H9 (cell line): Measurements from ENCODE around the gene PLXNA4. TPM values are rescaled to one million over a fixed set of nuclear protein-coding genes. Genes with fewer than 3 reads are reported as not detected.

Experiments
- DNase-seq: peaks from one replicate; pipeline ENCODE4 v3.0.0-alpha.2; 2017
- H2AFZ ChIP-seq: one replicate; pipeline ENCODE4 v1.6.1; 2013; ENCODE audit warnings: mild to moderate bottlenecking, low read length, control low read depth, moderate library complexity
- H2AK5ac ChIP-seq: 2 replicates; pipeline ENCODE4 v1.6.1; 2013; ENCODE audit warnings: low read length, control low read depth, mixed read lengths; ENCODE audit not compliant: insufficient read length
- H2BK120ac ChIP-seq: one replicate; pipeline ENCODE4 v1.6.1; 2013; ENCODE audit warnings: low read depth, mild to moderate bottlenecking, low read length, control low read depth, inconsistent platforms; ENCODE audit not compliant: poor library complexity, severe bottlenecking
- H2BK12ac ChIP-seq: 2 replicates; pipeline ENCODE4 v1.6.1; 2013; ENCODE audit warnings: low read length, control low read depth, mixed read lengths, low read depth; ENCODE audit not compliant: insufficient read length
- H2BK15ac ChIP-seq: 2 replicates; pipeline ENCODE4 v1.6.1; 2013; ENCODE audit warnings: low read depth, low read length, control low read depth
- H2BK20ac ChIP-seq: one replicate; pipeline ENCODE4 v1.6.1; 2013; ENCODE audit warnings: low read depth, mild to moderate bottlenecking, low read length, control low read depth, inconsistent platforms; ENCODE audit not compliant: poor library complexity, severe bottlenecking
- H2BK5ac ChIP-seq: 2 replicates; pipeline ENCODE4 v1.6.1; 2013; ENCODE audit warnings: low read length, control low read depth, mixed read lengths; ENCODE audit not compliant: insufficient read length
- H3K14ac ChIP-seq: 2 replicates; pipeline ENCODE4 v1.6.1; 2013; ENCODE audit warnings: low read length, control low read depth; ENCODE audit not compliant: insufficient read depth
- H3K18ac ChIP-seq: 2 replicates; pipeline ENCODE4 v1.6.1; 2013; ENCODE audit warnings: low read depth, mild to moderate bottlenecking, mixed read lengths, low read length, control low read depth; ENCODE audit not compliant: insufficient read length
- H3K23ac ChIP-seq: 2 replicates; pipeline ENCODE4 v1.6.1; 2013; ENCODE audit warnings: low read length, control low read depth, mixed read lengths, low read depth; ENCODE audit not compliant: insufficient read length
- H3K23me2 ChIP-seq: 2 replicates; pipeline ENCODE4 v1.6.1; 2013; ENCODE audit warnings: low read depth, mild to moderate bottlenecking, mixed read lengths, low read length, control low read depth; ENCODE audit not compliant: insufficient read length, poor library complexity, severe bottlenecking
- H3K27ac ChIP-seq: 2 replicates; pipeline ENCODE4 v1.5.1; 2013; ENCODE audit warnings: low read length, control low read depth, mixed read lengths, low read depth; ENCODE audit not compliant: insufficient read length
- H3K27me3 ChIP-seq: 2 replicates; pipeline ENCODE4 v1.6.1; 2013; ENCODE audit warnings: low read length, control low read depth, inconsistent platforms; ENCODE audit not compliant: insufficient read depth
- H3K4ac ChIP-seq: 2 replicates; pipeline ENCODE4 v1.6.1; 2013; ENCODE audit warnings: low read depth, mild to moderate bottlenecking, control low read depth, inconsistent platforms, low read length, moderate library complexity
- H3K4me1 ChIP-seq: 2 replicates; pipeline ENCODE4 v1.6.1; 2013; ENCODE audit warnings: low read length, control low read depth, inconsistent platforms; ENCODE audit not compliant: insufficient read depth
- H3K4me2 ChIP-seq: 2 replicates; pipeline ENCODE4 v1.6.1; 2013; ENCODE audit warnings: low read length, control low read depth, mixed read lengths; ENCODE audit not compliant: insufficient read length, insufficient read depth
- H3K56ac ChIP-seq: 2 replicates; pipeline ENCODE4 v1.6.1; 2013; ENCODE audit warnings: low read depth, mild to moderate bottlenecking, mixed read lengths, low read length, control low read depth; ENCODE audit not compliant: insufficient read length
- H3K79me1 ChIP-seq: 2 replicates; pipeline ENCODE4 v1.6.1; 2013; ENCODE audit warnings: low read depth, mild to moderate bottlenecking, moderate library complexity, low read length, control low read depth, inconsistent platforms; ENCODE audit not compliant: insufficient read depth, poor library complexity, severe bottlenecking
- H3K79me2 ChIP-seq: 2 replicates; pipeline ENCODE4 v1.6.1; 2013; ENCODE audit warnings: low read length, control low read depth, inconsistent platforms; ENCODE audit not compliant: insufficient read depth
- H3K9ac ChIP-seq: 2 replicates; pipeline ENCODE4 v1.6.1; 2013; ENCODE audit warnings: low read length, control low read depth, mixed read lengths; ENCODE audit not compliant: insufficient read length; ENCODE audit errors: extremely low read depth
- H3K9me3 ChIP-seq: one replicate; pipeline ENCODE4 v1.6.1; 2013; ENCODE audit warnings: low read depth, low read length, inconsistent platforms; ENCODE audit not compliant: control insufficient read depth
- H3T11ph ChIP-seq: one replicate; pipeline ENCODE4 v1.6.1; 2013; ENCODE audit warnings: mild to moderate bottlenecking, low read length, control low read depth, inconsistent platforms
- H4K20me1 ChIP-seq: one replicate; pipeline ENCODE4 v1.6.1; 2013; ENCODE audit not compliant: control insufficient read depth, insufficient read length, insufficient read depth
- H4K5ac ChIP-seq: 2 replicates; pipeline ENCODE4 v1.6.1; 2013; ENCODE audit warnings: low read depth, mild to moderate bottlenecking, mixed read lengths, low read length, control low read depth; ENCODE audit not compliant: insufficient read length
- H4K8ac ChIP-seq: replicated peaks from 2 replicates; pipeline ENCODE4 v1.6.1; 2013; ENCODE audit warnings: low read length, control low read depth, mixed read lengths, low read depth; ENCODE audit not compliant: insufficient read length
- H4K91ac ChIP-seq: 2 replicates; pipeline ENCODE4 v1.6.1; 2013; ENCODE audit warnings: low read depth, mild to moderate bottlenecking, moderate library complexity, mixed read lengths, low read length, control low read depth; ENCODE audit not compliant: insufficient read length
- H3K27ac Mint-ChIP-seq, 3 experiments: 2 replicates in 2 of 3; 3 replicates in 1 of 3; pipeline ENCODE4 v1.8.0; 2020 to 2021; ENCODE audit warnings: mixed read lengths in 3 of 3, mild to moderate bottlenecking in 1 of 3, moderate library complexity in 1 of 3
- H3K27me3 Mint-ChIP-seq: 2 replicates; pipeline ENCODE4 v1.8.0; 2021; ENCODE audit warnings: low read depth, mild to moderate bottlenecking, moderate library complexity, mixed read lengths
- H3K36me3 Mint-ChIP-seq, 3 experiments: 2 replicates in 2 of 3; 3 replicates in 1 of 3; pipeline ENCODE4 v1.8.0; 2020 to 2021; ENCODE audit warnings: low read depth in 3 of 3, mixed read lengths in 3 of 3; ENCODE audit not compliant: insufficient read depth in 1 of 3
- H3K4me1 Mint-ChIP-seq, 2 experiments: 2 replicates each; pipeline ENCODE4 v1.8.0; 2020; ENCODE audit warnings: mixed read lengths in 2 of 2
- H3K4me3 Mint-ChIP-seq, 2 experiments: 2 replicates in 1 of 2; 3 replicates in 1 of 2; pipeline ENCODE4 v1.8.0; 2020 to 2021; ENCODE audit warnings: mild to moderate bottlenecking in 2 of 2, mixed read lengths in 2 of 2, moderate library complexity in 1 of 2
- H3K9me3 Mint-ChIP-seq, 2 experiments: 2 replicates in 1 of 2; 3 replicates in 1 of 2; pipeline ENCODE4 v1.8.0; 2020; ENCODE audit warnings: mild to moderate bottlenecking in 2 of 2, mixed read lengths in 2 of 2, moderate library complexity in 1 of 2
- WGBS: extraction: QIAGEN DNeasy Blood & Tissue Kit; methylation state at CpG from one replicate; pipeline ENCODE4 v1.1.7; 2013; ENCODE audit warnings: missing lambda C conversion rate, low lambda C conversion rate, mixed read lengths; ENCODE audit not compliant: insufficient read length; ENCODE audit errors: extremely low coverage; 5-methylcytosine and 5-hydroxymethylcytosine counted together
- total RNA-seq: library from RNA; stranded (reverse); gene quantifications from 2 replicates; pipeline ENCODE4 v1.2.1, GENCODE V29; 2021
- TF ChIP-seq, protein P1 (sequence below): fragments of 200-600 bp; sonication (generic); conservative IDR thresholded peaks from 3 replicates; pipeline ENCODE4 v1.8.0; 2021; ENCODE audit warnings: antibody characterized with exemption, mild to moderate bottlenecking

PLXNA4 gene
- total RNA-seq, 1 experiment from 2014 or later: 0.35 TPM

DNA sequence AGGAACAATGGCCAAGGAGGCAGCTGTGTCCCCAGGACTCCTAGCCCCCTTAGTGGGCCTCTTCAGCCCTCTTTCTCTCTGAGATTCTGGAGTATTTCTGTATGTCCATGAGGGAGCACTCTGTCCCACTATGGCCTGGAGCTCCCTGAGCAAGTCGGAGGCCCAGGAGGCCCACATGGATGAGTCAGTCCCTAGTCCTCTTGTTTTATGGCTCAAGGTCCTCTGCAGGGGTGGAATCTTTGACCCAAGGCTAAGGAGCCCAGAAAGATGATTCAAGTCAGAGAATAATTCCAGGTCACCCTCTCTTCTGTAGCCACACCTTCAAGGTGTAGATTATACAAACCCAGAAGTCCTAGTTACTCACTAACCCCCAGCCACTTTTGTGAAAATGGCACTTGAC lies 125.6 kb downstream of the PLXNA4 start:
- no peak overlapping the region for H2BK5ac ChIP-seq
- WGBS: no CpG with 5 or more reads among the region's 1 CpG
- TF ChIP-seq, protein P1, sequence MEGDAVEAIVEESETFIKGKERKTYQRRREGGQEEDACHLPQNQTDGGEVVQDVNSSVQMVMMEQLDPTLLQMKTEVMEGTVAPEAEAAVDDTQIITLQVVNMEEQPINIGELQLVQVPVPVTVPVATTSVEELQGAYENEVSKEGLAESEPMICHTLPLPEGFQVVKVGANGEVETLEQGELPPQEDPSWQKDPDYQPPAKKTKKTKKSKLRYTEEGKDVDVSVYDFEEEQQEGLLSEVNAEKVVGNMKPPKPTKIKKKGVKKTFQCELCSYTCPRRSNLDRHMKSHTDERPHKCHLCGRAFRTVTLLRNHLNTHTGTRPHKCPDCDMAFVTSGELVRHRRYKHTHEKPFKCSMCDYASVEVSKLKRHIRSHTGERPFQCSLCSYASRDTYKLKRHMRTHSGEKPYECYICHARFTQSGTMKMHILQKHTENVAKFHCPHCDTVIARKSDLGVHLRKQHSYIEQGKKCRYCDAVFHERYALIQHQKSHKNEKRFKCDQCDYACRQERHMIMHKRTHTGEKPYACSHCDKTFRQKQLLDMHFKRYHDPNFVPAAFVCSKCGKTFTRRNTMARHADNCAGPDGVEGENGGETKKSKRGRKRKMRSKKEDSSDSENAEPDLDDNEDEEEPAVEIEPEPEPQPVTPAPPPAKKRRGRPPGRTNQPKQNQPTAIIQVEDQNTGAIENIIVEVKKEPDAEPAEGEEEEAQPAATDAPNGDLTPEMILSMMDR: no peak
- no peak overlapping the region for H3K27ac ChIP-seq
- no peaks in the 10 kb centered on the region for H3K27me3 ChIP-seq
- H3K79me1 ChIP-seq: no peaks in the 10 kb centered on the region
- no peaks in the 10 kb centered on the region for H3K9me3 ChIP-seq
- H2BK12ac ChIP-seq: no peak overlapping the region
- no peak overlapping the region for H3K14ac ChIP-seq
- H4K8ac ChIP-seq: no peak overlapping the region
- H3K18ac ChIP-seq: no peak overlapping the region
- Mint-ChIP-seq H3K27ac (no peak overlapping the region), H3K4me1 (peaks cover 14 to 15% of the 10 kb centered on the region in 2 experiments), H3K9me3 (no peaks in the 10 kb centered on the region; a peak in 1 of 5 replicates), H3K36me3 (no peaks in the 10 kb centered on the region; a peak in 1 of 7 replicates), H3K4me3 (no peak overlapping the region), H3K27me3 (peaks cover 5% of the 10 kb centered on the region)
- no peak overlapping the region for H3K23ac ChIP-seq
- H4K5ac ChIP-seq: no peak overlapping the region
- no peak overlapping the region for H2BK20ac ChIP-seq
- H3K9ac ChIP-seq: no peak overlapping the region
- no peak overlapping the region for H2BK120ac ChIP-seq
- DNase-seq: no peak
- H2AK5ac ChIP-seq: no peak overlapping the region
- no peaks in the 10 kb centered on the region for H3K23me2 ChIP-seq
- H2AFZ ChIP-seq: no peak overlapping the region
- H3K4me1 ChIP-seq: peaks cover 4% of the 10 kb centered on the region; the same call in 1 of the 2 replicates
- no peak overlapping the region for H3T11ph ChIP-seq
- no peaks in the 10 kb centered on the region for H4K20me1 ChIP-seq
- H3K79me2 ChIP-seq: no peaks in the 10 kb centered on the region
- H3K56ac ChIP-seq: no peak overlapping the region
- H2BK15ac ChIP-seq: no peak overlapping the region
- H4K91ac ChIP-seq: no peak overlapping the region
- H3K4me2 ChIP-seq: no peak overlapping the region
- no peak overlapping the region for H3K4ac ChIP-seq
